HG02970 (cell line): ENCODE measurements around the gene SHFL.
A peak's percentile ranks its signal among the peaks of the same experiment; 100 is the strongest.

Experiments
- ATAC-seq: cut with Tn5 transposase; IDR thresholded peaks from one replicate; pipeline ENCODE4 v1.9.1; 2021; ENCODE audit warnings: mild to moderate bottlenecking, moderate library complexity, moderate number of reproducible peaks; ENCODE audit not compliant: unreplicated experiment, low FRiP score

Gene SHFL

GRCh38 chr19:10086591-10087192, 575 bp downstream of the SHFL start:
- no peak for ATAC-seq

- ATAC-seq = no peak
Observed at GRCh38 chr19:10087296-10088061, 1.4 kb downstream of the SHFL start.

- no peak for ATAC-seq
Observed at GRCh38 chr19:10088949-10089554, 2.9 kb downstream of the SHFL start.

- ATAC-seq = no peak
Observed at GRCh38 chr19:10089801-10090375, 3.8 kb downstream of the SHFL start.

- no peak for ATAC-seq
Observed at GRCh38 chr19:10091370-10091687, 5.2 kb downstream of the SHFL start.

GRCh38 chr19:10091895-10092641, 6.0 kb downstream of the SHFL start:
- no peak for ATAC-seq

GRCh38 chr19:10092648-10093294, 6.7 kb downstream of the SHFL start:
- no peak for ATAC-seq

GRCh38 chr19:10093295-10094186, 7.4 kb downstream of the SHFL start:
- ATAC-seq = no peak

- ATAC-seq = no peak
Observed at GRCh38 chr19:10095622-10095947, 9.5 kb downstream of the SHFL start.

GRCh38 chr19:10095948-10096614, 10.0 kb downstream of the SHFL start:
- peak; percentile 89 for ATAC-seq

- ATAC-seq = no peak
Observed at GRCh38 chr19:10096615-10096963, 10.5 kb downstream of the SHFL start.

GRCh38 chr19:10100163-10100785, 14.2 kb downstream of the SHFL start:
- ATAC-seq = no peak

- no peak for ATAC-seq
Observed at GRCh38 chr19:10102787-10103236, 16.7 kb downstream of the SHFL start.

GRCh38 chr19:10104130-10104513, 18.0 kb downstream of the SHFL start:
- ATAC-seq = no peak

GRCh38 chr19:10104665-10105508, 18.8 kb downstream of the SHFL start:
- peak; percentile 37 for ATAC-seq

- peak; percentile 25 for ATAC-seq
Observed at GRCh38 chr19:10105509-10106099, 19.5 kb downstream of the SHFL start.
